RWPE1 (cell line): ENCODE measurements around the gene CLMN.

ENCODE experiments used
- CTCF ChIA-PET: fragments of 350-600 bp; sonication (Branson Sonifier 250); formaldehyde crosslinking; extraction: SDS; loops from one replicate; lab custom pipeline; 2021; lab: Yijun Ruan, JAX
- POLR2A ChIA-PET: fragments of 400-600 bp; formaldehyde crosslinking; extraction: SDS; loops from one replicate; lab custom pipeline; 2020; ENCODE audit warnings: antibody characterized with exemption; ENCODE audit not compliant: low non-redundant PET; lab: Yijun Ruan, JAX
- DNase-seq: peaks from one replicate; pipeline ENCODE4 v3.0.0; 2012; ENCODE audit warnings: low spot score
- H3K27ac ChIP-seq: fragments of 450-650 bp; 2 replicates; pipeline ENCODE4 v1.5.1; 2017
- TF ChIP-seq, protein P1 (sequence below): fragments of 450-650 bp; conservative IDR thresholded peaks from 2 replicates; pipeline ENCODE4 v1.5.1; 2017; ENCODE audit warnings: low read depth, mild to moderate bottlenecking

The CLMN gene

GRCh38 chr14:95320955-95321600 lies 1.4 kb upstream of the CLMN start:
- TF ChIP-seq, protein P1, sequence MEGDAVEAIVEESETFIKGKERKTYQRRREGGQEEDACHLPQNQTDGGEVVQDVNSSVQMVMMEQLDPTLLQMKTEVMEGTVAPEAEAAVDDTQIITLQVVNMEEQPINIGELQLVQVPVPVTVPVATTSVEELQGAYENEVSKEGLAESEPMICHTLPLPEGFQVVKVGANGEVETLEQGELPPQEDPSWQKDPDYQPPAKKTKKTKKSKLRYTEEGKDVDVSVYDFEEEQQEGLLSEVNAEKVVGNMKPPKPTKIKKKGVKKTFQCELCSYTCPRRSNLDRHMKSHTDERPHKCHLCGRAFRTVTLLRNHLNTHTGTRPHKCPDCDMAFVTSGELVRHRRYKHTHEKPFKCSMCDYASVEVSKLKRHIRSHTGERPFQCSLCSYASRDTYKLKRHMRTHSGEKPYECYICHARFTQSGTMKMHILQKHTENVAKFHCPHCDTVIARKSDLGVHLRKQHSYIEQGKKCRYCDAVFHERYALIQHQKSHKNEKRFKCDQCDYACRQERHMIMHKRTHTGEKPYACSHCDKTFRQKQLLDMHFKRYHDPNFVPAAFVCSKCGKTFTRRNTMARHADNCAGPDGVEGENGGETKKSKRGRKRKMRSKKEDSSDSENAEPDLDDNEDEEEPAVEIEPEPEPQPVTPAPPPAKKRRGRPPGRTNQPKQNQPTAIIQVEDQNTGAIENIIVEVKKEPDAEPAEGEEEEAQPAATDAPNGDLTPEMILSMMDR: no peak
- peak overlapping the region; percentile 78 for H3K27ac ChIP-seq
- DNase-seq: no peak
- ChIA-PET POLR2A (no interaction called here), CTCF (interaction anchor here (0.5 to 0.6 kb wide), 3 partner anchors 189 to 1832 kb away, joined by 3 to 4 read pairs (median 4); no protein-coding TSS in a partner anchor)

- ChIA-PET POLR2A (no interaction called here), CTCF (interaction anchor here (0.6 kb wide), 1 partner anchor 248 kb away, joined by 3 read pairs; no protein-coding TSS in a partner anchor)
- peak overlapping the region; percentile 78 for H3K27ac ChIP-seq
- no peak for DNase-seq
- TF ChIP-seq, protein P1: no peak
These were observed 579 bp upstream of the CLMN start for GRCh38 chr14:95320078-95320895.

DNA sequence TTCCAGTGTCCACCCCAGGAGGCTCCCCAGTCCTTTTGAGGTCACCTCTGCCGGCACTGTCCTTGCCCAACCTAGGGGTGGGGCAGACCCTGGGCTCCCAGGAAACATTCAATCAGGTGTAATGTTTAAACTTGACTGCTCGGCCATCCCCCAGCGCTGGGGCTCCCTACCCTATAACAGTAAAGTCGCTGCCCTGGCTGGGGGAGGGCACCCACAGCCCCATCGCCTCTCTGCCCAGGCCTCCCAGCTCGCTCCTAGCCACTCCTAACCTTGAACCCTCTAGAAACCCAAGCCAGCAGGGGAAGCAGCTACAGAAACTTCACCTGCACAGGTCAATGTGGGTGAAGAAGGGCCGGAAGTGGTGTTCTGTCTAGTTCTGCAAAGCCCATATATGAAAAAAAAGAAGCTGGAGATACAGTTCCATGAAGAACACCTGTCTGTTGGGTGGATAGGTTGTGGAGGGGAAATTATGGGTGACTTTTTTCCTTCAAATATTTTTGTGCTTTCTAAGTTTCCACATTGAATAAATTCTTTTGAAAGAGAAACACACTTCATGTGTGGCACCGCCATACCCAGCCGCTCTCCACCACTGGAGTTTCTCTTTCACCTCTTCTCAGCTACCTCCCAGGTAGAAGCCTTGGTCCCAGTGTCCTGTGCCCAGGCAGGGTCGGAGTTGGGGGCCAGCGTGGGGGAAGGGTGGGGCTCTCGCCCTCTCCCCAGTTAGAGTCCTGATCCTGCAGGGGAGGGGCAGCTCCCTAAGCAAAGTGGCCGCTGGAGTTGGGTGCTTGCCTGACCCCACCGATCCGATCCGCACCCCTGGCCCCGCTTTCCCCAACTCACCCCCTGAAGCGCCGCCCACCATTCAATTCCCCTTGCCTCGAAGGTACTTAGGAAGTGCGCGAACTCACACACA lies 1.1 kb downstream of the CLMN start:
- DNase-seq: no peak
- ChIA-PET POLR2A (interaction anchor here (0.6 kb wide), 1 partner anchor 40 kb away, joined by 3 read pairs; no protein-coding TSS in a partner anchor), CTCF (interaction anchor here (0.6 to 0.8 kb wide), 4 partner anchors 151 to 360 kb away, joined by 3 to 6 read pairs (median 3); no protein-coding TSS in a partner anchor)
- TF ChIP-seq, protein P1: no peak
- H3K27ac ChIP-seq: peak overlapping the region; percentile 65

DNA sequence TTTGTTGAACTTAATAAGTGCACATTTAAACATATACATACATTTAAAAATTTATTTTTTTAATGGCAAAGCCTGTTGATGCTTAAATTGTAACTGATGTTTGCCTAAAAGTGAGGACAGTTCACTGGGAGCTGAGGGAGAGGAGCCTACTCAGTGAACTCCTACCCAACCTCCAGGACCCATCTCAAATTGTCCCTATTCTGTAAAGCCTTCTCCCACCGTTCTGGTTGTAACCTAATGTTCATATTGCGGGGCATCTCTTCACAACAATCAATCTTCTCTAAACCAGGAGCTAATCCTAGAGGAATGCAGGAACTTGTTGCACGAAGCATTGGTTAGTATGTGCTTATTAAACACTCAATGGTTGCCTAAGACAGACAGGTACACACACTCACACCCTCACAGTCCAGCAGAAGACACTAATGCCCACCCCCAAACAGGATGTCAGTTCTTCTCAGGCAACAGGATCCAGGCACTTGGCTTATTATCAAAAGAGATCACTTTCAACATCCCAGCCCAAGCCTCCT lies 1.8 kb downstream of the CLMN start:
- peak overlapping the region; percentile 65; the same call in 1 of the 2 replicates for H3K27ac ChIP-seq
- ChIA-PET POLR2A (no interaction called here), CTCF (interaction anchor here (0.6 to 0.8 kb wide), 2 partner anchors 185 to 348 kb away, joined by 3 to 6 read pairs; no protein-coding TSS in a partner anchor)
- no peak for DNase-seq
- TF ChIP-seq, protein P1: no peak

GRCh38 chr14:95316821-95317220 lies 2.9 kb downstream of the CLMN start:
- ChIA-PET POLR2A (no interaction called here), CTCF (no interaction called here)
- TF ChIP-seq, protein P1: no peak
- H3K27ac ChIP-seq: peak overlapping the region; percentile 31; the same call in 1 of the 2 replicates
- no peak for DNase-seq
